BLaER1 treated with 17β-estradiol and CSF1 and Interleukin-3, amounts not matched to agents 10 nM and 100 nM (cell line): Measurements from ENCODE around the gene ANKS1A.

Experiments
- H3K27ac ChIP-seq, 11 experiments: shearing (Covaris generic); formaldehyde crosslinking; 2 replicates each; pipeline ENCODE4 v1.8.1; 2022
- H3K27me3 ChIP-seq, 11 experiments: shearing (Covaris generic); formaldehyde crosslinking; 2 replicates each; pipeline ENCODE4 v1.8.1; 2022
- H3K36me3 ChIP-seq, 11 experiments: shearing (Covaris generic); formaldehyde crosslinking; 2 replicates each; pipeline ENCODE4 v1.8.1; 2022
- H3K4me1 ChIP-seq, 10 experiments: shearing (Covaris generic); formaldehyde crosslinking; 2 replicates each; pipeline ENCODE4 v1.8.1; 2022
- H3K4me2 ChIP-seq, 11 experiments: shearing (Covaris generic); formaldehyde crosslinking; 2 replicates each; pipeline ENCODE4 v1.8.1; 2022
- H3K4me3 ChIP-seq, 10 experiments: shearing (Covaris generic); formaldehyde crosslinking; 2 replicates each; pipeline ENCODE4 v1.8.1; 2022
- H3K9ac ChIP-seq, 11 experiments: shearing (Covaris generic); formaldehyde crosslinking; 2 replicates each; pipeline ENCODE4 v1.8.1; 2022
- H3K9me3 ChIP-seq, 11 experiments: shearing (Covaris generic); formaldehyde crosslinking; replicated peaks in 1 of 11; 2 replicates each; pipeline ENCODE4 v1.8.1; 2022
- H4K20me1 ChIP-seq, 11 experiments: shearing (Covaris generic); formaldehyde crosslinking; 2 replicates each; pipeline ENCODE4 v1.8.1; 2022
- Cebpa-rat ChIP-seq, 11 experiments: shearing (Covaris generic); IDR thresholded peaks; 2 replicates each; pipeline ENCODE4 v1.8.1; 2022

Gene ANKS1A

DNA sequence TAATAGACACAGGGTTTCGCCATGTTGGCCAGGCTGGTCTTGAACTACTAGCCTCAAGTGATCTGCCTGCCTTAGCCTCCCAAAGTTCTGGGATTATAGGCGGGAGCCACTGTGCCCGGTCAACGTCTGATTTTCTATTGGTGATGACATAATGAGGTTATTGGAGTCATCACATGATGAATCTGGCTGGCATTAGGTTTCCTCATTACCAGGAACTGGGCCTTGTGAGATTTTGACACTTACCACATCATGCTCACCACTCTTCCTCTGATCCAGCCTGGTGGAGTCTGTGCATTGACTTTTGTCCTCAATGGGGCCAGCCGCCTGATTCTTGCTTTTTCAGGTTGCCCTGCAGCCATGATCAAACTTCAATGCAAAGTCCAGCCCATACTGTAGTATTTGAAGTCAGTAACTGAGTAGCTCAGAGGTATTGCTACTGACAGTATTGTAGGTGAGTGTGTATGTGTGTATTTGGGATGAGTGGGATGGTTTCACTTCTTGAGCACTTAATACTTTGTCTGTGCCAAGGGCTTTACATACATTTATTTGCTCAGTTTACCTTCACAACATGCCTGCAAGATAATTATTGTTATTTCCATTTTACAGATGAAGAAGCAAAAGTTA, 16.0 kb downstream of the ANKS1A start:
- peaks cover 0 to 52% (median 0%) of the 10 kb centered on the region in 10 experiments; a peak in 6 of 20 replicates for H3K4me1 ChIP-seq
- no peaks in the 10 kb centered on the region; a peak in 1 of 22 replicates for H3K9me3 ChIP-seq
- H3K4me2 ChIP-seq = peak overlapping the region in 3 of 11 experiments; percentile 5 to 20 (median 13); a peak in 2 of 22 replicates
- H3K36me3 ChIP-seq = peaks cover 0 to 54% (median 3%) of the 10 kb centered on the region in 11 experiments; a peak in 6 of 22 replicates
- no peak overlapping the region for H3K9ac ChIP-seq
- H3K4me3 ChIP-seq = no peak overlapping the region
- peaks cover 0 to 99% (median 15%) of the 10 kb centered on the region in 11 experiments; a peak in 13 of 22 replicates for H4K20me1 ChIP-seq
- TF ChIP-seq Cebpa-rat (IDR thresholded peaks at IDR 0.05) = no peak
- H3K27me3 ChIP-seq = no peaks in the 10 kb centered on the region
- no peak overlapping the region for H3K27ac ChIP-seq

DNA sequence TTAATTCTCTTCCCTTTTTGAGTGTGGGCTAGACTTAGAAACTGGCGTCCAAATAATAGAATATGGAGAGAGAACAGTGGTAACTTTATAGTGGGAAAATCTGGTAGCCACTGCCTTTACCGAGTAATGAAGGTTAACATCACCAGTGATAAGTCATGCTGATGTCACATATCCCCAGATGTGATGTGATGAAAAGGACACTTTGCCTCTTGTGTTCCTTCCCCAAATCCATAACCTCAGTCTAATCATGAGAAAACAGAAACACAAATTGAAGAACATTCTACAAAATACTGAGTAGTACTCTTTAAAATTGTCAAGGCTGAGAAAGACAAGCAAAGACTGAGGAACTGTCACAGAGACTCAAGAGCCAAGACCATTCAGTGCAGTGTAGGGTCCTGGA, 17.8 kb downstream of the ANKS1A start:
- H3K4me1 ChIP-seq = peaks cover 0 to 44% (median 6%) of the 10 kb centered on the region in 10 experiments; a peak in 15 of 20 replicates
- H3K9ac ChIP-seq = no peak overlapping the region
- H4K20me1 ChIP-seq = peaks cover 0 to 99% (median 22%) of the 10 kb centered on the region in 11 experiments; a peak in 14 of 22 replicates
- H3K4me3 ChIP-seq = no peak overlapping the region
- H3K4me2 ChIP-seq = peak overlapping the region in 2 of 11 experiments; percentile 6 to 52; a peak in 2 of 22 replicates
- peaks cover 0 to 49% (median 3%) of the 10 kb centered on the region in 11 experiments; a peak in 6 of 22 replicates for H3K36me3 ChIP-seq
- no peak for TF ChIP-seq Cebpa-rat (IDR thresholded peaks at IDR 0.05)
- no peaks in the 10 kb centered on the region for H3K27me3 ChIP-seq
- no peak overlapping the region for H3K27ac ChIP-seq
- no peaks in the 10 kb centered on the region; a peak in 1 of 22 replicates for H3K9me3 ChIP-seq

DNA sequence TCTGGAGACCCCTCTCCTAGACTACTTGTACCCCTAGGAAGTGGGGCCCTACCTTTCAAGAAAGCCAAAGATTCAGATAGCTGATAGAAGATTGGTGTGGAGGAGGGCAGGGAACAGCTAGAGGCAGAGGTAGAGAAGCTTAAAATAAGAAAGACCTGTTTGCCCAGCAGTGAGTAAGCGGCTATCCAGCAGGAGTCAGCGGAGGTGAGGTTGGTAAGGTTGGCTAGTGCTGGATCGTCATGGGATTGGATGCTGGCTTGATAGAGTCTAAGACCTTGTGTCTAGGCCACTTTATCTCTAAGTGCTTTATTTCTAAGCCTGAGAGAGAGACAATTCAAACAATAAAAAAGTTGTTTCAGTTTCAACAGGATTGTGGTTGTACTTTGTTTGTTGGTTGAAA, 19.1 kb downstream of the ANKS1A start:
- H3K4me2 ChIP-seq = peak overlapping the region in 1 of 11 experiments; percentile 52; a peak in 1 of 22 replicates
- no peak for TF ChIP-seq Cebpa-rat (IDR thresholded peaks at IDR 0.05)
- H3K9me3 ChIP-seq = no peaks in the 10 kb centered on the region; a peak in 1 of 22 replicates
- H3K4me3 ChIP-seq = no peak overlapping the region
- peaks cover 0 to 38% (median 0%) of the 10 kb centered on the region in 11 experiments; a peak in 5 of 22 replicates for H3K36me3 ChIP-seq
- H3K9ac ChIP-seq = no peak overlapping the region
- H3K27me3 ChIP-seq = no peaks in the 10 kb centered on the region
- no peak overlapping the region for H3K27ac ChIP-seq
- peaks cover 0 to 99% (median 34%) of the 10 kb centered on the region in 11 experiments; a peak in 15 of 22 replicates for H4K20me1 ChIP-seq
- H3K4me1 ChIP-seq = peaks cover 12 to 58% (median 20%) of the 10 kb centered on the region in 10 experiments

DNA sequence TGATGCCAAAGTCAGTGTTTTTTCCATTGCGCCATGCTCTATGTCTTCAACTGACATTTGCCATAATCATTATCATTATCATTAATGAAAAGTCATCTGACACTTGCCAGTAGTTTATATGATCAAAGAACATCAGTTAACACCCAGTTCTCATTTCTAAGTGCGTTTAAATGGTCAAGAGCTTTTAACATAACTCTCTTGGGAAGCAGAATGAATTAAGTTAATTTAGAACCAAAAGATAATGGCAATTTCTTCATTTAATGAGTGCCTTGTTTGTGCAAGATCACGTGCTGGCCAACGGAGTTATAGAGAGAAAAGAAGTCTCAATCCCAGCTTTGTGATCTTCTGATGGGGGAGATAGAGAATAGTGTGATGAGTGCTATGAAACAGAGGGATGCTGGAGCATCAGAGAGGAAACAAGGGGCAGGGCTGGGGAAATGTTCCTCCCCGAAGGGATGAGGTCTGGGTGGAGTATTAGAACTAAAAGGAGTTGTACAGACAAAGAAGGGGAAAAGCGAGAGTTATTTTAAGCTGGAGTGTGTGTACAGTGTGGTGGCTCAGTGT, 20.3 kb downstream of the ANKS1A start:
- Histone ChIP-seq H3K27ac (no peak overlapping the region), H3K9me3 (no peaks in the 10 kb centered on the region; a peak in 1 of 22 replicates), H3K36me3 (peaks cover 0 to 25% (median 0%) of the 10 kb centered on the region in 11 experiments; a peak in 5 of 22 replicates), H3K4me3 (no peak overlapping the region), H3K4me2 (no peak overlapping the region), H4K20me1 (peaks cover 0 to 100% (median 39%) of the 10 kb centered on the region in 11 experiments; a peak in 15 of 22 replicates), H3K27me3 (no peaks in the 10 kb centered on the region), H3K4me1 (peaks cover 14 to 59% (median 22%) of the 10 kb centered on the region in 10 experiments), H3K9ac (no peak overlapping the region)
- no peak for TF ChIP-seq Cebpa-rat (IDR thresholded peaks at IDR 0.05)

DNA sequence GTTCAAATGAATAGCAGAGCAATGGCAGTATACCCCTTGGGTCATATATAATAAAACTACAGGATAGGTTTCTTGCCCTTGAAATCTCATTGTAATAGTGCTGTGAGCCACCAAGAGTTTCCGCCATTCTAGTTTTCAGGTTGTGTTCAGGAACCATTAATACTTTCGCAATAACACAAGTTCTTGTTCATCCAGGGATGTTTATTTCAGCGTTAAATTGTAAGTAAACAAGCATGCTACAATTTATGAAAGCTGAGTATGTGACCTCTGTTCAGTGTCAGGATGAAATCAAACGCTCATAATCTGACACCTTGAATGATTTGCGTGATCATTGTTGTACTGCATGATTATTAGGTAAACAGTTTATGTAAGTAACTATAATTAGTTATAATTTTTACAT, 22.8 kb downstream of the ANKS1A start:
- H3K9me3 ChIP-seq = no peaks in the 10 kb centered on the region
- no peak overlapping the region for H3K4me3 ChIP-seq
- no peak overlapping the region for H3K27ac ChIP-seq
- peaks cover 0 to 100% (median 35%) of the 10 kb centered on the region in 11 experiments; a peak in 15 of 22 replicates for H4K20me1 ChIP-seq
- H3K4me1 ChIP-seq = peaks cover 15 to 49% (median 31%) of the 10 kb centered on the region in 10 experiments
- peaks cover 0 to 6% (median 0%) of the 10 kb centered on the region in 11 experiments; a peak in 1 of 22 replicates for H3K36me3 ChIP-seq
- no peaks in the 10 kb centered on the region for H3K27me3 ChIP-seq
- TF ChIP-seq Cebpa-rat (IDR thresholded peaks at IDR 0.05) = 0 out of 22 replicates have a peak, but pooled peaks of 2 of the 11 experiments have one; percentile 13 to 21
- H3K9ac ChIP-seq = no peak overlapping the region
- peak overlapping the region in 8 of 11 experiments; percentile 43 to 81 (median 70); a peak in 14 of 22 replicates for H3K4me2 ChIP-seq

DNA sequence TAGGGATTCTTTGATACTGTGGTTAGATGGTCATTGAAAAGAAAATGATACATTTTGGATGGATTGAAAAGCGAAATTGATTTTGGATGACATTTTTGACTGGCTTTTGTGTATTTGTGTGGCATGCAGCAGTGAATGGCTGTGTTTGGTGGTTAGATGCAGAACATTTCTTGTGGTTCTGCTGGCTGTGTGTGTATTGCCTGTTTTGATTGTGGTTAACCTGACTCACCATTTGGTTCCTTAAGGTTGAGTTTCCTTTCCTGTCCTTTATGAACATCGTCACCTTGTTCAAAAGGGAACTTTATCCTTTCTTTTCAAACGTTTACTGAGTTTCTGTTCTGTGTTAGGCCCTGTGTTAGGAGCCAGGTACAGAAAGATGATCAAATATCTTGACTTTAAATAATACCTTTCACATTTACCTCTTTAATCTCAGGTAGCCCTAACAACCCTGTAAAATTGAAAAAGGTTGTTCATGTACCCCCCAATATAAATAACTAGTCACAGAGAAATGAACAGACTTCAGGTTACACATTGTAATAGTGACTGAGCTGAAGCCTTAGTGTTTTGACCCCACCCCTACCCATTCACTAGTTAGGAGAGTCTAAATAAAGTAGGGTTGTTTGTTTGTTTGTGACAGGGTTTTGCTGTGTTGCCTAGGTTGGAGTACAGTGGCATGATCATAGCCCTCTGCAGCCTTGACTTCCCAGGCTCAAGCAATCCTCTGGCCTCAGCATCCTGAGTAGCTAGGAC, 23.8 kb downstream of the ANKS1A start:
- Histone ChIP-seq H3K4me1 (peaks cover 25 to 49% (median 42%) of the 10 kb centered on the region in 10 experiments), H3K36me3 (peaks cover 0 to 6% (median 1%) of the 10 kb centered on the region in 11 experiments; a peak in 4 of 22 replicates), H3K27me3 (no peaks in the 10 kb centered on the region), H3K4me3 (no peak overlapping the region), H3K9ac (no peak overlapping the region), H3K4me2 (peak overlapping the region; percentile 43 to 81 (median 59)), H4K20me1 (peaks cover 0 to 100% (median 35%) of the 10 kb centered on the region in 11 experiments; a peak in 15 of 22 replicates), H3K9me3 (no peaks in the 10 kb centered on the region), H3K27ac (no peak overlapping the region)
- TF ChIP-seq Cebpa-rat (IDR thresholded peaks at IDR 0.05) = no peak

DNA sequence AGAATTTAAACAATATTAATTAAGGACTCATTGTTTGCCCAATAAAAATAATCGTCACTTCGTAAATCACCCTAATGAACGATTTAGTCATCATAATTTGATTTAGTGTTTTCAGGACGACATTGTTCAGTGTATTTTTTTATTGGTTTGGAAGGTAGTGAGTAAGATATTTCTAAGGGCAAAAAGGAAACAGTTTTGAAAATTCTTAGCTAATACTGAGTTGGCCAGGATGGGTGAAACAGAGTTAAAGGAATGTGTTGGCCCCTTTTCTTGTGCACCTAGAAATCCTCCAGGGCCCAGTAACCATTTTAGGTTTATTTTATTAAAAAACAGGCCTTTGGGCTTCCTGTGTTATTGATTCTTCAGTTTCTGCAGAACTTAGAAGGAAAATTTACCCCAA, 25.3 kb downstream of the ANKS1A start:
- TF ChIP-seq Cebpa-rat (IDR thresholded peaks at IDR 0.05) = no peak
- H4K20me1 ChIP-seq = peaks cover 0 to 92% (median 34%) of the 10 kb centered on the region in 11 experiments; a peak in 15 of 22 replicates
- H3K4me1 ChIP-seq = peaks cover 38 to 61% (median 56%) of the 10 kb centered on the region in 10 experiments
- H3K36me3 ChIP-seq = peaks cover 0 to 14% (median 8%) of the 10 kb centered on the region in 11 experiments; a peak in 9 of 22 replicates
- no peak overlapping the region for H3K9ac ChIP-seq
- H3K27ac ChIP-seq = 0 out of 22 replicates have a peak overlapping the region, but pooled peaks of 1 of the 11 experiments have one; percentile 23
- H3K27me3 ChIP-seq = no peaks in the 10 kb centered on the region
- H3K9me3 ChIP-seq = peaks cover 0 to 10% (median under 1%) of the 10 kb centered on the region in 11 experiments; a peak in 5 of 22 replicates
- H3K4me2 ChIP-seq = no peak overlapping the region
- H3K4me3 ChIP-seq = no peak overlapping the region

DNA sequence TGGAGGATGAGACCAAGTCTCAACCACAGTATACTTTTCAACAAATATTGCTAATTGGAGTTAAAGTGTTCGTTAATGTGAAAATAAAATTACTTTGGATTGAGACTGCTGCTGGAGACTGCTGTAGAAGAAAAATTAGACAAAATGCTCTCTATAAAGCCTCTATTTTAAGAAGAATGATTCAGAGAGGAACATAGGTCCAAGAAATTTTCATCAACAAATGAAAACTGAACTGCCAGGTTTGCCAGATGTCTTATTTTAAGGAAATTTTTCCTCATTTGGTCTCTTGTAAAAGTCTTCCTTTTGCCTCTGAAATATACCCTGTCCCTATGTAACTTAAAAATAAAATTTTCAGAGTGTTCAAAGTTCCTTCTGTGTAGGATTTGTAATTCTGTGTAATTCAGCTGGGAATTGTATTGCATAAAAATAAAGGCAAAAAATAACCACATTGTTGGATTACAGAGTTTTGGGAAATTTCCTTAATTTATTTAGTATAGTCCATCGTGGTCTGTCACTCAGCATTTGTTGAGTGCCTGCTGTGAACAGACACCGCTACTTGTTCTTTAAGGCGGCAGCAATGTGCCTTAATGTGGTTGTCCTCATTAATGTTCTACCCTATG, 27.4 kb downstream of the ANKS1A start:
- Histone ChIP-seq H3K9ac (0 out of 22 replicates have a peak overlapping the region, but pooled peaks of 2 of the 11 experiments have one; percentile 2 to 4), H3K27me3 (no peaks in the 10 kb centered on the region), H4K20me1 (peaks cover 0 to 92% (median 20%) of the 10 kb centered on the region in 11 experiments; a peak in 13 of 22 replicates), H3K9me3 (peaks cover 0 to 21% (median 7%) of the 10 kb centered on the region in 11 experiments; a peak in 9 of 22 replicates), H3K36me3 (peaks cover 2 to 16% (median 11%) of the 10 kb centered on the region in 11 experiments; a peak in 10 of 22 replicates), H3K27ac (peak overlapping the region in 3 of 11 experiments; percentile 30 to 75 (median 56); a peak in 4 of 22 replicates), H3K4me3 (no peak overlapping the region), H3K4me1 (peaks cover 49 to 72% (median 63%) of the 10 kb centered on the region in 10 experiments), H3K4me2 (peak overlapping the region in 10 of 11 experiments; percentile 24 to 91 (median 77); a peak in 18 of 22 replicates)
- TF ChIP-seq Cebpa-rat (IDR thresholded peaks at IDR 0.05) = no peak
